B cell (primary cell): ENCODE results near the gene BID. TPM values are rescaled to one million over a fixed set of nuclear protein-coding genes. Genes with fewer than 3 reads are reported as not detected.

Source experiments
- ATAC-seq: fragments of 200-7000 bp; cut with Tn5 transposase; one replicate; pipeline ENCODE4 v1.10.0; 2021; ENCODE audit warnings: low read depth, mild to moderate bottlenecking, moderate number of reproducible peaks, moderate library complexity
- CTCF ChIA-PET: fragments of 350-600 bp; sonication (Branson Sonifier 250); formaldehyde crosslinking; loops from one replicate; lab custom pipeline; 2021; ENCODE audit warnings: antibody characterized with exemption, inconsistent platforms; lab: Charles Lee
- POLR2A ChIA-PET: fragments of 350-600 bp; sonication (Branson Sonifier 250); formaldehyde crosslinking; loops from one replicate; lab custom pipeline; 2021; ENCODE audit warnings: antibody characterized with exemption; lab: Charles Lee
- DNase-seq: peaks from one replicate; pipeline ENCODE4 v3.0.0; 2013
- H2AFZ ChIP-seq: 2 replicates; pipeline ENCODE4 v1.6.1; 2012; ENCODE audit warnings: mild to moderate bottlenecking, low read depth, low read length; ENCODE audit not compliant: insufficient read depth, poor library complexity, severe bottlenecking
- H3K27ac ChIP-seq, 2 donors: 1 replicate in 1 of 2; 2 replicates in 1 of 2; pipeline ENCODE4 v1.5.1; 2012 to 2013; ENCODE audit warnings: low read length in 2 of 2, mild to moderate bottlenecking in 2 of 2, moderate library complexity in 1 of 2
- H3K27me3 ChIP-seq, 4 experiments: fragments of 200-600 bp in 1 of 4; sonication (generic) in 1 of 4; replicated peaks in 1 of 4; 1 replicate in 2 of 4; 2 replicates in 2 of 4; pipeline versions ENCODE4 v1.6.1 to v1.7.0; 2013 to 2016; ENCODE audit warnings: low read length in 3 of 4, mild to moderate bottlenecking in 2 of 4, mixed read lengths in 1 of 4, moderate library complexity in 1 of 4; ENCODE audit not compliant: insufficient read depth in 4 of 4, control insufficient read depth in 3 of 4; ENCODE audit errors: control extremely low read depth in 1 of 4
- H3K36me3 ChIP-seq, 2 experiments: replicated peaks in 1 of 2; 1 replicate in 1 of 2; 2 replicates in 1 of 2; pipeline versions ENCODE4 v1.6.1 to v1.7.1; 2013; ENCODE audit warnings: low read length in 1 of 2; ENCODE audit not compliant: insufficient read depth in 2 of 2, control insufficient read depth in 1 of 2; ENCODE audit errors: control extremely low read depth in 1 of 2, extremely low read depth in 1 of 2
- H3K4me1 ChIP-seq, 2 donors: fragments of 200-600 bp in 1 of 2; sonication (generic) in 1 of 2; 1 replicate in 1 of 2; 2 replicates in 1 of 2; pipeline versions ENCODE4 v1.5.1 to v1.6.1; 2013 to 2017; ENCODE audit warnings: low read length in 2 of 2; ENCODE audit not compliant: control insufficient read depth in 2 of 2, insufficient read depth in 2 of 2
- H3K4me2 ChIP-seq: replicated peaks from 2 replicates; pipeline ENCODE3; 2012; ENCODE audit warnings: mild to moderate bottlenecking, low read depth, low read length; ENCODE audit not compliant: poor library complexity, severe bottlenecking
- H3K4me3 ChIP-seq, 5 experiments: fragments of 200-600 bp in 1 of 5; sonication (generic) in 1 of 5; 1 replicate in 3 of 5; 2 replicates in 2 of 5; pipeline versions ENCODE4 v1.5.1 to v1.7.0; 2011 to 2016; ENCODE audit warnings: low read length in 4 of 5, mild to moderate bottlenecking in 4 of 5, low read depth in 2 of 5, control low read depth in 1 of 5, moderate library complexity in 1 of 5; ENCODE audit not compliant: insufficient read depth in 1 of 5; ENCODE audit errors: control extremely low read depth in 1 of 5, extremely low read depth in 1 of 5
- H3K79me2 ChIP-seq: fragments of 200-600 bp; sonication (generic); one replicate; pipeline ENCODE4 v1.6.0; 2016; ENCODE audit warnings: low read length; ENCODE audit not compliant: control insufficient read depth, insufficient read depth
- H3K9ac ChIP-seq: fragments of 200-600 bp; sonication (generic); 2 replicates; pipeline ENCODE4 v1.6.1; 2017; ENCODE audit warnings: mild to moderate bottlenecking, low read length, moderate library complexity
- H3K9me3 ChIP-seq, 3 donors: one replicate each; pipeline versions ENCODE4 v1.6.1 to v1.7.1; 2013; ENCODE audit warnings: low read length in 2 of 3; ENCODE audit not compliant: control insufficient read depth in 2 of 3, insufficient read depth in 1 of 3; ENCODE audit errors: control extremely low read depth in 1 of 3
- H4K20me1 ChIP-seq: 2 replicates; pipeline ENCODE4 v1.6.0; 2012; ENCODE audit warnings: mild to moderate bottlenecking, low read length; ENCODE audit not compliant: insufficient read depth, control insufficient read depth, poor library complexity, severe bottlenecking
- H3K27ac Mint-ChIP-seq: one replicate; pipeline ENCODE4 v1.8.0; 2021; ENCODE audit warnings: mixed read lengths
- H3K27me3 Mint-ChIP-seq: one replicate; pipeline ENCODE4 v1.8.0; 2021; ENCODE audit warnings: mixed read lengths
- H3K4me1 Mint-ChIP-seq: one replicate; pipeline ENCODE4 v1.8.0; 2021; ENCODE audit warnings: mixed read lengths
- H3K4me3 Mint-ChIP-seq: one replicate; pipeline ENCODE4 v1.8.0; 2021; ENCODE audit warnings: mixed read lengths
- H3K9me3 Mint-ChIP-seq: one replicate; pipeline ENCODE4 v1.8.0; 2022; ENCODE audit warnings: mixed read lengths; ENCODE audit not compliant: insufficient read depth
- EZH2 ChIP-seq: IDR thresholded peaks from 2 replicates; pipeline ENCODE4 v1.6.1; 2012; ENCODE audit warnings: borderline replicate concordance, low read depth, mild to moderate bottlenecking, moderate library complexity, low read length; ENCODE audit not compliant: insufficient read depth, poor library complexity, severe bottlenecking
- WGBS: methylation state at CpG from one replicate; pipeline ENCODE4 v1.1.5; 2013; ENCODE audit warnings: missing lambda C conversion rate; ENCODE audit not compliant: insufficient coverage; 5-methylcytosine and 5-hydroxymethylcytosine counted together
- intact Hi-C: fragments of 100-400 bp; cut with micrococcal nuclease; formaldehyde crosslinking; loops from one replicate; pipeline ENCODE4 v1.10.0; 2022
- polyA plus RNA-seq: library from polyadenylated mRNA; depleted of rRNA; stranded (reverse); fragments of >200 nt; gene quantifications from 2 replicates; pipeline ENCODE4 v1.2.3, GENCODE V29; 2012
- total RNA-seq, 2 donors: library from RNA; stranded (reverse); fragments of 120-200 nt in 1 of 2; gene quantifications; 1 replicate in 1 of 2; 2 replicates in 1 of 2; pipeline versions ENCODE4 v1.2.3 to v1.2.4, GENCODE V29; 2013 to 2022
- TF ChIP-seq, protein P1 (sequence below): fragments of 200-600 bp; IDR thresholded peaks from one replicate; pipeline ENCODE4 v1.8.0; 2022; ENCODE audit warnings: antibody characterized with exemption, mild to moderate bottlenecking

The BID gene
- total and polyA plus RNA-seq, 2 donors (not counting 1 experiment from before 2014, with no cell fraction given): 17.5 to 23.3 TPM

DNA sequence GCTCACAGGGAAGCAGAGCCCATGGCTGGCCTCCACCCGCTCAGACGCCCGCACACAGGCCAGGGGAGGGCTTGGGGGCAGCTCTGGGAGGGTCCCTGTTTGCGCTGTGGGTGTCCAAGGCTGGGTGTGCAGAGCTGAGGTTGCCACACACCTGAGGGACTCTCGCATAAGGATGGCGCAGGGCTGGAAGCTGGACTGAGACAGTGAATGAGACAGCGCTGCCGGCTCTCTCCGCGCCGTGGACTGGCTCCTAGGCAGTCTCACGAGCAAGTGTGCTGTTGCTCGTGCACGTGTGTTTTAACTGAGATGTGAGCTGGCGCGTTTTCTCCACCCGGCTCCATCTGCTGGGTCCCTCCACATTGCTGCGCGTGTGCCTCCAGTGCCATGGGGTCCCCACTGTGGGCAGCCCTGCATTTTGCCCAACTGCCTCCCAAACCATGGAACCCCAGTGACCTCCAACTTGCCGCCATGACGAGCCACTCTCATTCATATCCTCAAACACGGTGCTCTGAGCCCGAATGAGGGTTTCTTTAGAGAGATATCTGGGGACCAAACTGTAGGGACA lies 4.2 kb upstream of the BID start:
- DNase-seq (no peak), ATAC-seq (no peak)
- Histone ChIP-seq H2AFZ (no peak overlapping the region), H3K4me2 (peak overlapping the region; percentile 88), H4K20me1 (peaks cover 5% of the 10 kb centered on the region), H3K4me1 (peaks cover 54 to 75% of the 10 kb centered on the region in 2 donors), H3K9me3 (peaks cover 0 to 12% (median 0%) of the 10 kb centered on the region in 3 donors), H3K36me3 (no peaks in the 10 kb centered on the region), H3K4me3 (peak overlapping the region in 2 of 5 experiments; percentile 81 to 91), H3K27ac (peak overlapping the region in 1 of 2 donors; percentile 97), H3K27me3 (no peaks in the 10 kb centered on the region), H3K9ac (peak overlapping the region; percentile 94), H3K79me2 (peaks cover 33% of the 10 kb centered on the region)
- ChIA-PET POLR2A (interaction anchor here (0.9 kb wide), 1 partner anchor 19 kb away, joined by 9 read pairs; no protein-coding TSS in a partner anchor), CTCF (interaction anchor here (1.0 to 3.0 kb wide), 3 partner anchors 13 to 41 kb away, joined by 4 to 10 read pairs (median 9); no protein-coding TSS in a partner anchor)
- Mint-ChIP-seq H3K27me3 (no peaks in the 10 kb centered on the region), H3K4me1 (peaks cover 74% of the 10 kb centered on the region), H3K9me3 (no peaks in the 10 kb centered on the region), H3K27ac (peak overlapping the region; percentile 63), H3K4me3 (peak overlapping the region; percentile 96)
- intact Hi-C loops: no loop called here
- no peak for TF ChIP-seq EZH2
- TF ChIP-seq, protein P1, sequence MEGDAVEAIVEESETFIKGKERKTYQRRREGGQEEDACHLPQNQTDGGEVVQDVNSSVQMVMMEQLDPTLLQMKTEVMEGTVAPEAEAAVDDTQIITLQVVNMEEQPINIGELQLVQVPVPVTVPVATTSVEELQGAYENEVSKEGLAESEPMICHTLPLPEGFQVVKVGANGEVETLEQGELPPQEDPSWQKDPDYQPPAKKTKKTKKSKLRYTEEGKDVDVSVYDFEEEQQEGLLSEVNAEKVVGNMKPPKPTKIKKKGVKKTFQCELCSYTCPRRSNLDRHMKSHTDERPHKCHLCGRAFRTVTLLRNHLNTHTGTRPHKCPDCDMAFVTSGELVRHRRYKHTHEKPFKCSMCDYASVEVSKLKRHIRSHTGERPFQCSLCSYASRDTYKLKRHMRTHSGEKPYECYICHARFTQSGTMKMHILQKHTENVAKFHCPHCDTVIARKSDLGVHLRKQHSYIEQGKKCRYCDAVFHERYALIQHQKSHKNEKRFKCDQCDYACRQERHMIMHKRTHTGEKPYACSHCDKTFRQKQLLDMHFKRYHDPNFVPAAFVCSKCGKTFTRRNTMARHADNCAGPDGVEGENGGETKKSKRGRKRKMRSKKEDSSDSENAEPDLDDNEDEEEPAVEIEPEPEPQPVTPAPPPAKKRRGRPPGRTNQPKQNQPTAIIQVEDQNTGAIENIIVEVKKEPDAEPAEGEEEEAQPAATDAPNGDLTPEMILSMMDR: no peak
- WGBS: 91% methylated on average over 19 of the region's 23 CpGs

DNA sequence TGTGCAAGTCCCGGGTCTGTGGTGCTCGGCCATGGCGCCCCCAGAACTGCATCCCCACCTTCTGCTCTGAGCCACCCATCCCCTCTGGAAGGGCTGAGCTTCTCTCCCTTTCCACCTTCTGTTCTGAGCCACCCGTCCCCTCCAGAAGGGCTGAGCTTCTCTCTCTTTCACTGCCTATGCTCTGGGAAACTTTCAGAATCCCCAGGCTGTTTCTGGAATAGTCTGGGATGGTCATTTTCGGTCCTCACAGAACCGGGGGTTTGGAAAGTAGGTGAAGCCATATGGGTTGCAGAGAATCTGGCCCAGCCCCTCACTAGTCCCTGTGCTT lies 3.4 kb upstream of the BID start:
- Histone ChIP-seq H3K27ac (peak overlapping the region; percentile 92 to 97), H3K79me2 (peaks cover 41% of the 10 kb centered on the region), H3K27me3 (no peaks in the 10 kb centered on the region), H3K9me3 (peaks cover 0 to 12% (median 0%) of the 10 kb centered on the region in 3 donors), H4K20me1 (peaks cover 5% of the 10 kb centered on the region), H3K36me3 (no peaks in the 10 kb centered on the region), H3K9ac (peak overlapping the region; percentile 94), H3K4me1 (peaks cover 62 to 83% of the 10 kb centered on the region in 2 donors), H3K4me3 (peak overlapping the region; percentile 71 to 91 (median 82)), H2AFZ (peak overlapping the region; percentile 78), H3K4me2 (peak overlapping the region; percentile 88)
- DNase-seq (no peak), ATAC-seq (no peak)
- intact Hi-C loops: loop anchor here (1.0 kb wide), 3 partner anchors 21 to 300 kb away; partner anchors contain the start of gene PEX26
- H3K27ac Mint-ChIP-seq: peak overlapping the region; percentile 98
- H3K4me3 Mint-ChIP-seq: peak overlapping the region; percentile 96
- 18% methylated on average over 5 of the region's 6 CpGs for WGBS
- no peak for TF ChIP-seq EZH2
- TF ChIP-seq, protein P1: no peak
- ChIA-PET POLR2A (no interaction called here), CTCF (interaction anchor here (0.6 to 3.0 kb wide), 5 partner anchors 12 to 299 kb away, joined by 3 to 10 read pairs (median 4); no protein-coding TSS in a partner anchor)
- H3K4me1 Mint-ChIP-seq: peaks cover 79% of the 10 kb centered on the region
- H3K27me3 Mint-ChIP-seq: no peaks in the 10 kb centered on the region
- H3K9me3 Mint-ChIP-seq: no peaks in the 10 kb centered on the region
